ENCODE data around the gene PIEZO2.

- TF ChIP-seq CTCF (IDR thresholded peaks at IDR 0.05 in 4 of 5, conservative IDR thresholded peaks at IDR 0.05 in 1 of 5) (no peak), POLR2A (IDR thresholded peaks at IDR 0.05) (no peak)
Measured at GRCh38 chr18:11021477-11021876, 127.9 kb downstream of the PIEZO2 start.
